HepG2 (cell line): ENCODE data around the gene METTL25. TPM values are rescaled to one million over a fixed set of nuclear protein-coding genes. Genes with fewer than 3 reads are reported as not detected.

Experiments used
- FOXO4 ChIP-seq: sonication (generic); formaldehyde crosslinking; conservative IDR thresholded peaks from 2 replicates; pipeline ENCODE4 v1.8.1; 2023; ENCODE audit warnings: missing genetic modification reagents
- HMG20A ChIP-seq: IDR thresholded peaks from 2 replicates; pipeline ENCODE4 v1.6.1; 2016; ENCODE audit warnings: borderline replicate concordance
- HNRNPLL ChIP-seq: fragments of 200-400 bp; formaldehyde crosslinking; IDR thresholded peaks from 2 replicates; pipeline ENCODE4 v1.6.1; 2017; ENCODE audit warnings: mild to moderate bottlenecking, low read depth, low read length; ENCODE audit not compliant: poor library complexity, severe bottlenecking
- KLF16 ChIP-seq, 2 experiments: sonication (generic) in 1 of 2; formaldehyde crosslinking in 1 of 2; IDR thresholded peaks; 2 replicates each; pipeline versions ENCODE4 v1.6.1 to v1.8.0; 2016 to 2023; ENCODE audit warnings: missing genetic modification reagents in 2 of 2, missing compliant biosample characterization in 1 of 2
- NKX3-1 ChIP-seq: sonication (generic); formaldehyde crosslinking; IDR thresholded peaks from 2 replicates; pipeline ENCODE4 v1.5.0; 2020; ENCODE audit warnings: missing genetic modification reagents
- NR2F2 ChIP-seq: IDR thresholded peaks from 2 replicates; pipeline ENCODE4 v1.6.1; 2012; ENCODE audit warnings: low read depth, inconsistent platforms, borderline replicate concordance
- PLRG1 ChIP-seq: fragments of 450-650 bp; conservative IDR thresholded peaks from 2 replicates; pipeline ENCODE4 v1.6.1; 2016
- PRMT3 ChIP-seq: sonication (generic); formaldehyde crosslinking; IDR thresholded peaks from 2 replicates; pipeline ENCODE4 v1.8.1; 2022; ENCODE audit warnings: low read depth, mild to moderate bottlenecking, moderate library complexity, missing genetic modification reagents, borderline replicate concordance
- TEAD3 ChIP-seq: optimal IDR thresholded peaks from 2 replicates; pipeline ENCODE3; 2016; ENCODE audit warnings: borderline replicate concordance
- ZBTB1 ChIP-seq: sonication (generic); formaldehyde crosslinking; IDR thresholded peaks from 2 replicates; pipeline ENCODE4 v1.4.0; 2020; ENCODE audit warnings: missing genetic modification reagents, borderline replicate concordance
- ZNF264 ChIP-seq: sonication (generic); formaldehyde crosslinking; IDR thresholded peaks from 2 replicates; pipeline ENCODE4 v1.4.0; 2020; ENCODE audit warnings: missing genetic modification reagents
- ZNF513 ChIP-seq: sonication (generic); formaldehyde crosslinking; conservative IDR thresholded peaks from 2 replicates; pipeline ENCODE4 v1.5.0; 2020; ENCODE audit warnings: missing genetic modification reagents
- polyA plus RNA-seq, 8 experiments: library from polyadenylated mRNA; depleted of rRNA in 3 of 8; stranded (reverse) in 7 of 8; unstranded in 1 of 8; fragments of >200 nt; fragmentation: Illumina TruSeq in 4 of 8; extraction: Trizol in 4 of 8; gene quantifications; 2 replicates each; pipeline versions ENCODE4 v1.2.1 to v1.2.3, GENCODE V29; 2011 to 2016; ENCODE audit warnings: low read depth in 4 of 8, missing spikeins in 1 of 8, mixed read lengths in 1 of 8; ENCODE audit not compliant: insufficient read depth in 1 of 8
- total RNA-seq, 5 experiments: library from RNA; depleted of rRNA; stranded (reverse); fragments of >200 nt; fragmentation: Illumina TruSeq; extraction: Trizol; gene quantifications; 2 replicates each; pipeline ENCODE4 v1.2.3, GENCODE V29; 2016; ENCODE audit warnings: low read depth in 1 of 5
- TF ChIP-seq, protein P1 (sequence below): sonication (generic); formaldehyde crosslinking; IDR thresholded peaks from 2 replicates; pipeline ENCODE4 v1.4.0; 2020; ENCODE audit warnings: mild to moderate bottlenecking, missing genetic modification reagents
- TF ChIP-seq, protein P2 (sequence below): sonication (generic); formaldehyde crosslinking; IDR thresholded peaks from 2 replicates; pipeline ENCODE4 v1.5.1; 2020; ENCODE audit warnings: mild to moderate bottlenecking, missing genetic modification reagents, borderline replicate concordance
- TF ChIP-seq, protein P3 (sequence below): sonication (generic); formaldehyde crosslinking; IDR thresholded peaks from 2 replicates; pipeline ENCODE4 v1.5.0; 2020; ENCODE audit warnings: missing genetic modification reagents
- TF ChIP-seq, protein P4 (sequence below): sonication (generic); formaldehyde crosslinking; IDR thresholded peaks from 2 replicates; pipeline ENCODE4 v1.8.0; 2022; ENCODE audit warnings: mild to moderate bottlenecking, missing genetic modification reagents
- TF ChIP-seq, protein P5 (sequence below): sonication (generic); formaldehyde crosslinking; IDR thresholded peaks from 2 replicates; pipeline ENCODE4 v1.4.0; 2020; ENCODE audit warnings: missing genetic modification reagents

METTL25 gene
- total and polyA plus RNA-seq, 2 of the 13 experiments (the other 11 are each of a cell fraction or from before 2014, with no cell fraction given) = 2.2 to 7.8 TPM

DNA sequence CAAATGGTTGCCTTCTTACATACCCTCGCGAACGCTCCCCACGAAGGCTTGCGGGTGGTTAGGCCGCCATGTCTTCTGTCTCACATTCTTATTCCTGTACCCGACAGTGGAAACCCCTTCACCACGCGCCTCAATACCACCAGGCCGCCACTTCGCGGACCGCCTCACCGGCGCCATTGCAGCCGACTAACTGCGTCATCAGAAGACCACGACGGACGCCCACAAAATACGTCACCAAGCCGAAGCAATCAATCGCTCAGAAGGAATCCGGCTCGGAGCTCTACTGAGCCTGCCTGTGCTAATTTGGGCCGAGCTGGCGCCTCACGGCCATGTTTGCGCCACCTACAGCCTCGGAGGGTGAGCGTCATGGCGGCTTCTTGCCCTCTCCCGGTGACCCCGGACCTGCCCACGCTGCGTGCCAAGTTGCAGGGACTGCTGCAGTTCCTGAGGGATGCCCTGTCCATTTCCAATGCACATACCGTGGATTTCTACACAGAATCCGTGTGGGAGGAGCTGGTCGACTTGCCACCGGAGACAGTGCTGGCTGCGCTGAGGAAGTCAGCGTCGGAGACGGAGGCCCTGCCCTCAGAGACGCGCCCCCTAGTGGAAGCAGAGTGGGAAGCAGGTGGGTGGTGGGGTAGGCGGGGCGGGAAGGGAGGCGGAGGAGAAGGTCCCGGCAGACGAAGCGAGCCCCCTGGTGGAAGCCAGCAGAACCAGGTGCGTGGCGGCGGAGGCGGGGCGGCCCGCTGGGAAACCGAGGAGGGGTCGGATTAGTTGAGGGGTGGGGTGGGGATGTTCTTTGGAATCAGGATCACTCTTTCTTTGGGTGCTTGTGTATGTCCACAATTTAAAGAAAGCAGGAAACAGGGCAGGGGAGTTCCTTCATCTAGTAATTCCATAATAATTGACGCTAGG, at the start of gene METTL25, which contains the start of gene CCDC59 (continued):
- TF ChIP-seq, protein P1, sequence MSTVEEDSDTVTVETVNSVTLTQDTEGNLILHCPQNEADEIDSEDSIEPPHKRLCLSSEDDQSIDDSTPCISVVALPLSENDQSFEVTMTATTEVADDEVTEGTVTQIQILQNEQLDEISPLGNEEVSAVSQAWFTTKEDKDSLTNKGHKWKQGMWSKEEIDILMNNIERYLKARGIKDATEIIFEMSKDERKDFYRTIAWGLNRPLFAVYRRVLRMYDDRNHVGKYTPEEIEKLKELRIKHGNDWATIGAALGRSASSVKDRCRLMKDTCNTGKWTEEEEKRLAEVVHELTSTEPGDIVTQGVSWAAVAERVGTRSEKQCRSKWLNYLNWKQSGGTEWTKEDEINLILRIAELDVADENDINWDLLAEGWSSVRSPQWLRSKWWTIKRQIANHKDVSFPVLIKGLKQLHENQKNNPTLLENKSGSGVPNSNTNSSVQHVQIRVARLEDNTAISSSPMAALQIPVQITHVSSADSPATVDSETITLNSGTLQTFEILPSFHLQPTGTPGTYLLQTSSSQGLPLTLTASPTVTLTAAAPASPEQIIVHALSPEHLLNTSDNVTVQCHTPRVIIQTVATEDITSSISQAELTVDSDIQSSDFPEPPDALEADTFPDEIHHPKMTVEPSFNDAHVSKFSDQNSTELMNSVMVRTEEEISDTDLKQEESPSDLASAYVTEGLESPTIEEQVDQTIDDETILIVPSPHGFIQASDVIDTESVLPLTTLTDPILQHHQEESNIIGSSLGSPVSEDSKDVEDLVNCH (CRISPR knock-in tag) = no peak
- TF ChIP-seq, protein P2, sequence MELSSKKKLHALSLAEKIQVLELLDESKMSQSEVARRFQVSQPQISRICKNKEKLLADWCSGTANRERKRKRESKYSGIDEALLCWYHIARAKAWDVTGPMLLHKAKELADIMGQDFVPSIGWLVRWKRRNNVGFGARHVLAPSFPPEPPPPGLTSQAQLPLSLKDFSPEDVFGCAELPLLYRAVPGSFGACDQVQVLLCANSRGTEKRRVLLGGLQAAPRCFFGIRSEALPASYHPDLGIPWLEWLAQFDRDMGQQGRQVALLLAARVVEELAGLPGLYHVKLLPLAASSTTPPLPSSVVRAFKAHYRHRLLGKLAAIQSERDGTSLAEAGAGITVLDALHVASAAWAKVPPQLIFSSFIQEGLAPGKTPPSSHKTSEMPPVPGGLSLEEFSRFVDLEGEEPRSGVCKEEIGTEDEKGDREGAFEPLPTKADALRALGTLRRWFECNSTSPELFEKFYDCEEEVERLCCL (CRISPR knock-in tag) = 0 out of 2 replicates have a peak, but pooled peaks have one; percentile 87
- TF ChIP-seq, protein P3, sequence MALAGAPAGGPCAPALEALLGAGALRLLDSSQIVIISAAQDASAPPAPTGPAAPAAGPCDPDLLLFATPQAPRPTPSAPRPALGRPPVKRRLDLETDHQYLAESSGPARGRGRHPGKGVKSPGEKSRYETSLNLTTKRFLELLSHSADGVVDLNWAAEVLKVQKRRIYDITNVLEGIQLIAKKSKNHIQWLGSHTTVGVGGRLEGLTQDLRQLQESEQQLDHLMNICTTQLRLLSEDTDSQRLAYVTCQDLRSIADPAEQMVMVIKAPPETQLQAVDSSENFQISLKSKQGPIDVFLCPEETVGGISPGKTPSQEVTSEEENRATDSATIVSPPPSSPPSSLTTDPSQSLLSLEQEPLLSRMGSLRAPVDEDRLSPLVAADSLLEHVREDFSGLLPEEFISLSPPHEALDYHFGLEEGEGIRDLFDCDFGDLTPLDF = peak; percentile 81; the same call in 1 of the 2 replicates
- TF ChIP-seq FOXO4 (no peak), ZBTB1 (CRISPR knock-in tag) (no peak), ZNF513 (CRISPR knock-in tag) (peak; percentile 78; the same call in 1 of the 2 replicates), KLF16 (CRISPR knock-in tag; IDR thresholded peaks at IDR 0.05) (peak in 1 of 2 experiments; percentile 97; a peak in 2 of 4 replicates), TEAD3 (peak; percentile 95), ZNF264 (CRISPR knock-in tag) (peak; percentile 94), HNRNPLL (peak; percentile 87), HMG20A (CRISPR knock-in tag) (peak; percentile 43; the same call in 1 of the 2 replicates), NR2F2 (peak; percentile 70; the same call in 1 of the 2 replicates), PRMT3 (CRISPR knock-in tag) (no peak), PLRG1 (no peak), NKX3-1 (CRISPR knock-in tag) (peak; percentile 89)
- TF ChIP-seq, protein P4, sequence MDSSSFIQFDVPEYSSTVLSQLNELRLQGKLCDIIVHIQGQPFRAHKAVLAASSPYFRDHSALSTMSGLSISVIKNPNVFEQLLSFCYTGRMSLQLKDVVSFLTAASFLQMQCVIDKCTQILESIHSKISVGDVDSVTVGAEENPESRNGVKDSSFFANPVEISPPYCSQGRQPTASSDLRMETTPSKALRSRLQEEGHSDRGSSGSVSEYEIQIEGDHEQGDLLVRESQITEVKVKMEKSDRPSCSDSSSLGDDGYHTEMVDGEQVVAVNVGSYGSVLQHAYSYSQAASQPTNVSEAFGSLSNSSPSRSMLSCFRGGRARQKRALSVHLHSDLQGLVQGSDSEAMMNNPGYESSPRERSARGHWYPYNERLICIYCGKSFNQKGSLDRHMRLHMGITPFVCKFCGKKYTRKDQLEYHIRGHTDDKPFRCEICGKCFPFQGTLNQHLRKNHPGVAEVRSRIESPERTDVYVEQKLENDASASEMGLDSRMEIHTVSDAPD = peak; percentile 75; the same call in 1 of the 2 replicates
- TF ChIP-seq, protein P5, sequence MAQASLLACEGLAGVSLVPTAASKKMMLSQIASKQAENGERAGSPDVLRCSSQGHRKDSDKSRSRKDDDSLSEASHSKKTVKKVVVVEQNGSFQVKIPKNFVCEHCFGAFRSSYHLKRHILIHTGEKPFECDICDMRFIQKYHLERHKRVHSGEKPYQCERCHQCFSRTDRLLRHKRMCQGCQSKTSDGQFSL (CRISPR knock-in tag) = peak; percentile 66; the same call in 1 of the 2 replicates
